Prostate gland (tissue), 2 donors: Measurements from ENCODE around the gene TTC22.

Experiments used
- CTCF ChIP-seq, 4 experiments: fragments of 200-600 bp in 2 of 4; fragments of 450-650 bp in 2 of 4; sonication (generic) in 2 of 4; IDR thresholded peaks; 1 replicate in 3 of 4; 2 replicates in 1 of 4; pipeline ENCODE4 v1.5.1; 2016 to 2019; ENCODE audit warnings: antibody characterized with exemption in 4 of 4, mild to moderate bottlenecking in 2 of 4, moderate library complexity in 2 of 4
- POLR2A ChIP-seq: fragments of 450-650 bp; IDR thresholded peaks from one replicate; pipeline ENCODE4 v1.6.1; 2016; ENCODE audit warnings: antibody characterized with exemption, mild to moderate bottlenecking
- POLR2AphosphoS5 ChIP-seq: sonication (generic); formaldehyde crosslinking; IDR thresholded peaks from one replicate; pipeline ENCODE4 v1.6.1; 2017; ENCODE audit warnings: antibody characterized with exemption

GRCh38 chr1:54845772-54846171 lies 44.6 kb upstream of the TTC22 start:
- TF ChIP-seq CTCF (IDR thresholded peaks at IDR 0.05) (no peak), POLR2A (no peak), POLR2AphosphoS5 (no peak)
